ENCODE results near the gene MOB3A. TPM values are rescaled to one million over a fixed set of nuclear protein-coding genes. Genes with fewer than 3 reads are reported as not detected.

MOB3A gene
- total and polyA plus RNA-seq, 2 of the 8 experiments (the other 6 are each of a cell fraction or from before 2014, with no cell fraction given), result 9.2 to 9.6 TPM

DNA sequence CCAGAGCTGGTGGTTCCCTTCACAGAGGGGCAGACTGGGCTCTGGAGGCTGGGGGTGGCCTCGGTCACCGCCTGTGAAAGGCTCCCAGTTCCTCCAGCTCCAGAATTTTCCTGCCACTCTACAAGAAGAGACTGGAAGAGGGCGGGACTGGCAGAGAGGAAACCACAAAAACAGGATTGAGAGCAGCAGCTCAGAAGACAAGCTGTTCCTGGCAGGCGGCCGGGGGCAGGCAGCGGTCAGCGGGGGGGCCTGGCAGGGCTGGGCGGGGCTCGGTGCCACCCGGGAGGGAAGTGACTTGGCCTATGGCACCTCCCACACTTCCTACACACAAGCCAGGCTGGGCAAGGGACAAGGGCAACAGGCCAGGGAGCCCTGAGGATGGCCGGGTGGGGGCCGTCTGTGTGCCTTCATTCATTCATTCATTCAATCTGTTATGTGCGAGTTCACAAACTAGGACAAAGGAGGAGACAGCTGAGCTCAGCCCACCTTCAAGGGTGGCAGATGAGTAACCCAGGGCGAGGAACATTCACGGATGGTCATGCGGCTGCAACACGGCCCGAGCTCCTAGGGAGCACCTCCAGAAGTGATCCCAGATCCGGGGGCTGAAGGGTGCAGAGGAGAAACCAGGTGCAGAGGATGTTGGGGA, 63.7 kb downstream of the MOB3A start (continued):
- TF ChIP-seq, protein P1, sequence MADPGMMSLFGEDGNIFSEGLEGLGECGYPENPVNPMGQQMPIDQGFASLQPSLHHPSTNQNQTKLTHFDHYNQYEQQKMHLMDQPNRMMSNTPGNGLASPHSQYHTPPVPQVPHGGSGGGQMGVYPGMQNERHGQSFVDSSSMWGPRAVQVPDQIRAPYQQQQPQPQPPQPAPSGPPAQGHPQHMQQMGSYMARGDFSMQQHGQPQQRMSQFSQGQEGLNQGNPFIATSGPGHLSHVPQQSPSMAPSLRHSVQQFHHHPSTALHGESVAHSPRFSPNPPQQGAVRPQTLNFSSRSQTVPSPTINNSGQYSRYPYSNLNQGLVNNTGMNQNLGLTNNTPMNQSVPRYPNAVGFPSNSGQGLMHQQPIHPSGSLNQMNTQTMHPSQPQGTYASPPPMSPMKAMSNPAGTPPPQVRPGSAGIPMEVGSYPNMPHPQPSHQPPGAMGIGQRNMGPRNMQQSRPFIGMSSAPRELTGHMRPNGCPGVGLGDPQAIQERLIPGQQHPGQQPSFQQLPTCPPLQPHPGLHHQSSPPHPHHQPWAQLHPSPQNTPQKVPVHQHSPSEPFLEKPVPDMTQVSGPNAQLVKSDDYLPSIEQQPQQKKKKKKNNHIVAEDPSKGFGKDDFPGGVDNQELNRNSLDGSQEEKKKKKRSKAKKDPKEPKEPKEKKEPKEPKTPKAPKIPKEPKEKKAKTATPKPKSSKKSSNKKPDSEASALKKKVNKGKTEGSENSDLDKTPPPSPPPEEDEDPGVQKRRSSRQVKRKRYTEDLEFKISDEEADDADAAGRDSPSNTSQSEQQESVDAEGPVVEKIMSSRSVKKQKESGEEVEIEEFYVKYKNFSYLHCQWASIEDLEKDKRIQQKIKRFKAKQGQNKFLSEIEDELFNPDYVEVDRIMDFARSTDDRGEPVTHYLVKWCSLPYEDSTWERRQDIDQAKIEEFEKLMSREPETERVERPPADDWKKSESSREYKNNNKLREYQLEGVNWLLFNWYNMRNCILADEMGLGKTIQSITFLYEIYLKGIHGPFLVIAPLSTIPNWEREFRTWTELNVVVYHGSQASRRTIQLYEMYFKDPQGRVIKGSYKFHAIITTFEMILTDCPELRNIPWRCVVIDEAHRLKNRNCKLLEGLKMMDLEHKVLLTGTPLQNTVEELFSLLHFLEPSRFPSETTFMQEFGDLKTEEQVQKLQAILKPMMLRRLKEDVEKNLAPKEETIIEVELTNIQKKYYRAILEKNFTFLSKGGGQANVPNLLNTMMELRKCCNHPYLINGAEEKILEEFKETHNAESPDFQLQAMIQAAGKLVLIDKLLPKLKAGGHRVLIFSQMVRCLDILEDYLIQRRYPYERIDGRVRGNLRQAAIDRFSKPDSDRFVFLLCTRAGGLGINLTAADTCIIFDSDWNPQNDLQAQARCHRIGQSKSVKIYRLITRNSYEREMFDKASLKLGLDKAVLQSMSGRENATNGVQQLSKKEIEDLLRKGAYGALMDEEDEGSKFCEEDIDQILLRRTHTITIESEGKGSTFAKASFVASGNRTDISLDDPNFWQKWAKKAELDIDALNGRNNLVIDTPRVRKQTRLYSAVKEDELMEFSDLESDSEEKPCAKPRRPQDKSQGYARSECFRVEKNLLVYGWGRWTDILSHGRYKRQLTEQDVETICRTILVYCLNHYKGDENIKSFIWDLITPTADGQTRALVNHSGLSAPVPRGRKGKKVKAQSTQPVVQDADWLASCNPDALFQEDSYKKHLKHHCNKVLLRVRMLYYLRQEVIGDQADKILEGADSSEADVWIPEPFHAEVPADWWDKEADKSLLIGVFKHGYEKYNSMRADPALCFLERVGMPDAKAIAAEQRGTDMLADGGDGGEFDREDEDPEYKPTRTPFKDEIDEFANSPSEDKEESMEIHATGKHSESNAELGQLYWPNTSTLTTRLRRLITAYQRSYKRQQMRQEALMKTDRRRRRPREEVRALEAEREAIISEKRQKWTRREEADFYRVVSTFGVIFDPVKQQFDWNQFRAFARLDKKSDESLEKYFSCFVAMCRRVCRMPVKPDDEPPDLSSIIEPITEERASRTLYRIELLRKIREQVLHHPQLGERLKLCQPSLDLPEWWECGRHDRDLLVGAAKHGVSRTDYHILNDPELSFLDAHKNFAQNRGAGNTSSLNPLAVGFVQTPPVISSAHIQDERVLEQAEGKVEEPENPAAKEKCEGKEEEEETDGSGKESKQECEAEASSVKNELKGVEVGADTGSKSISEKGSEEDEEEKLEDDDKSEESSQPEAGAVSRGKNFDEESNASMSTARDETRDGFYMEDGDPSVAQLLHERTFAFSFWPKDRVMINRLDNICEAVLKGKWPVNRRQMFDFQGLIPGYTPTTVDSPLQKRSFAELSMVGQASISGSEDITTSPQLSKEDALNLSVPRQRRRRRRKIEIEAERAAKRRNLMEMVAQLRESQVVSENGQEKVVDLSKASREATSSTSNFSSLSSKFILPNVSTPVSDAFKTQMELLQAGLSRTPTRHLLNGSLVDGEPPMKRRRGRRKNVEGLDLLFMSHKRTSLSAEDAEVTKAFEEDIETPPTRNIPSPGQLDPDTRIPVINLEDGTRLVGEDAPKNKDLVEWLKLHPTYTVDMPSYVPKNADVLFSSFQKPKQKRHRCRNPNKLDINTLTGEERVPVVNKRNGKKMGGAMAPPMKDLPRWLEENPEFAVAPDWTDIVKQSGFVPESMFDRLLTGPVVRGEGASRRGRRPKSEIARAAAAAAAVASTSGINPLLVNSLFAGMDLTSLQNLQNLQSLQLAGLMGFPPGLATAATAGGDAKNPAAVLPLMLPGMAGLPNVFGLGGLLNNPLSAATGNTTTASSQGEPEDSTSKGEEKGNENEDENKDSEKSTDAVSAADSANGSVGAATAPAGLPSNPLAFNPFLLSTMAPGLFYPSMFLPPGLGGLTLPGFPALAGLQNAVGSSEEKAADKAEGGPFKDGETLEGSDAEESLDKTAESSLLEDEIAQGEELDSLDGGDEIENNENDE (IDR thresholded peaks at IDR 0.05; ENCODE audit: insufficient replicate concordance, low read length), result no peak
- TF ChIP-seq MAFK (IDR thresholded peaks at IDR 0.05; ENCODE audit: low read depth, low read length) (no peak), GABPA (IDR thresholded peaks at IDR 0.05; ENCODE audit: borderline replicate concordance, insufficient read depth, low read length) (no peak), YY1 (IDR thresholded peaks at IDR 0.05; ENCODE audit: low read depth, low read length) (no peak), KDM5A (IDR thresholded peaks at IDR 0.05; ENCODE audit: low read length) (no peak), TCF12 (IDR thresholded peaks at IDR 0.05; ENCODE audit: low read depth, low read length) (no peak), CEBPB (IDR thresholded peaks at IDR 0.05; ENCODE audit: low read depth, low read length) (no peak), GTF2F1 (IDR thresholded peaks at IDR 0.05; ENCODE audit: borderline replicate concordance, low read depth, low read length) (no peak), CREB1 (IDR thresholded peaks at IDR 0.05) (no peak)
- TF ChIP-seq, protein P2, sequence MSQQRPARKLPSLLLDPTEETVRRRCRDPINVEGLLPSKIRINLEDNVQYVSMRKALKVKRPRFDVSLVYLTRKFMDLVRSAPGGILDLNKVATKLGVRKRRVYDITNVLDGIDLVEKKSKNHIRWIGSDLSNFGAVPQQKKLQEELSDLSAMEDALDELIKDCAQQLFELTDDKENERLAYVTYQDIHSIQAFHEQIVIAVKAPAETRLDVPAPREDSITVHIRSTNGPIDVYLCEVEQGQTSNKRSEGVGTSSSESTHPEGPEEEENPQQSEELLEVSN (IDR thresholded peaks at IDR 0.05), result no peak

Measured in H1 (cell line).